GM12891 (cell line): ENCODE results near the gene CTNNA2.

Experiments used
- POLR2AphosphoS5 ChIP-seq: IDR thresholded peaks from 2 replicates; pipeline ENCODE4 v1.6.1; 2011; ENCODE audit warnings: low read depth, low read length, control low read depth
- TAF1 ChIP-seq: IDR thresholded peaks from 2 replicates; pipeline ENCODE4 v1.6.1; 2011; ENCODE audit warnings: low read depth, low read length, control low read depth

DNA sequence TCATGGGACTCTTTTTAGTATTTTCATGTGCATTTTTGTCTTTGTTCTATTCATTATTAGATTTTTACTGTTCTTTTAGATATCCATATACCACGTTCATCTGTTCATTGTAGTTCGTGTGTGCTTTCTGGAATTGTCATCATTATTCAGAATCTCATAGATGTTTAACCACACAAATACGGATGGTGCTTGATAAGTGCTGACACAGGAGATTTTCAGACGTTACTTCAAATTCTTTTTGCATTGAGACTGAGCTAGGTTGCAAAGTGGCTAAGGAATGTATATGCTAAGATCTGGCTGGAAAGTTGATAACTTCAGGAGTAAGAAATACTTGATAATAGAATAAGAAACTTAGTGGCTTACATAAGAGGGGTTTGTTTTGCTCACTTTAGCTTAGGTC is 153.6 kb downstream of the CTNNA2 start:
- TF ChIP-seq TAF1 (no peak), POLR2AphosphoS5 (no peak)
